Measurements from ENCODE around the gene NRG3. TPM values are rescaled to one million over a fixed set of nuclear protein-coding genes. Genes with fewer than 3 reads are reported as not detected.

Gene NRG3
- total RNA-seq, 1 donor from 2014 or later = not detected

DNA sequence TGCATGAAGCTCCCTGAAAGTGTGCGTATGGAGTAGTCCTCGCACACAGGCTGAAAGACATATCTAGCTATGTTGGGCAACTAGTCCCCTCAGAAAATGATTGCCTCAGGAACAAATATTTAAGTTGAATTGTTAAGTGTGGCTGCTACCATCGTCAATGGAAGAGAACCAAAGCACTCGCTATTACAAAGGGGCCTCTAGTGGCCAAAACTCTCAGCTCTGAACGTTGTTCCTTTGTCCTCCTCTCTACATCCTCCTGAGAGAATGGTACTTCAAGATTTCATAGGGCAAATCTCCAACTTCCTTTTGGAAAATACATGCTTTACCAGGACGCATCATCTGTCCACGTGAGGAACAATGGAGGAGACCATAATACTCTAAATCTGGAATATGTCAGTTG lies 209.9 kb downstream of the NRG3 start:
- Mint-ChIP-seq H3K27me3 (ENCODE audit: insufficient read depth) (no peaks in the 10 kb centered on the region), H3K4me3 (no peak overlapping the region), H3K36me3 (ENCODE audit: low read depth) (no peaks in the 10 kb centered on the region), H3K4me1 (ENCODE audit: low read depth) (no peaks in the 10 kb centered on the region), H3K9me3 (no peaks in the 10 kb centered on the region), H3K27ac (no peak overlapping the region)
- intact Hi-C loops (cut with micrococcal nuclease) = no loop called here
- DNase-seq (ENCODE audit: low spot score) = no peak

GRCh38 chr10:82089327-82089726 lies 214.3 kb downstream of the NRG3 start:
- intact Hi-C loops (cut with micrococcal nuclease) = no loop called here
- H3K27ac Mint-ChIP-seq = no peak overlapping the region

DNA sequence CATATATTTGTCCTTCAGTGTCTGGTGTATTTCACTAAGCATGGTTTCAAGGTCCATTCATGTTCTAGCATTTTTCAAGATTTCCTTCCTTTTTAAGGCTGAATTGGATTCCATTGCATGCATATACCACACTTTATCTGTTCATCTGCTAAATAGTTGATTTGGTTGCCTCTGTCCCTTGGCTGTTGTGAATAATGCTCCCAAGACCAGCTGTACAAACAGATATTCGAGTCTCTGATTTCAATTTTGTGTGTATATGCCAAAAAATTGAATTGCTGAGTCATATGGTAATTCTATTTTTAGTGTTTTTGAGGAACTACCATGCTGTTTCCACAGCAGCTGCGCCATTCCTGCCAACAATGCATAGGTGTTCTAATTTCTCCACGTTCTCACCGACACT lies 216.4 kb downstream of the NRG3 start:
- Mint-ChIP-seq H3K4me3 (no peak overlapping the region), H3K4me1 (ENCODE audit: low read depth) (no peaks in the 10 kb centered on the region), H3K27ac (no peak overlapping the region), H3K36me3 (ENCODE audit: low read depth) (no peaks in the 10 kb centered on the region), H3K9me3 (peaks cover 7% of the 10 kb centered on the region), H3K27me3 (ENCODE audit: insufficient read depth) (no peaks in the 10 kb centered on the region)
- DNase-seq (ENCODE audit: low spot score) = no peak
- intact Hi-C loops (cut with micrococcal nuclease) = no loop called here

More at GRCh38 chr10:82089327-82089726, 214.3 kb downstream of the NRG3 start:
- H3K4me3 Mint-ChIP-seq = no peak overlapping the region
- no peaks in the 10 kb centered on the region for H3K36me3 Mint-ChIP-seq (ENCODE audit: low read depth)
- DNase-seq (ENCODE audit: low spot score) = no peak
- no peaks in the 10 kb centered on the region for H3K27me3 Mint-ChIP-seq (ENCODE audit: insufficient read depth)
- H3K9me3 Mint-ChIP-seq = peaks cover 7% of the 10 kb centered on the region
- H3K4me1 Mint-ChIP-seq (ENCODE audit: low read depth) = no peaks in the 10 kb centered on the region

GRCh38 chr10:82092111-82092510 lies 217.1 kb downstream of the NRG3 start:
- H3K36me3 Mint-ChIP-seq (ENCODE audit: low read depth) = no peaks in the 10 kb centered on the region
- H3K27ac Mint-ChIP-seq = no peak overlapping the region
- no peak for DNase-seq (ENCODE audit: low spot score)
- intact Hi-C loops (cut with micrococcal nuclease) = no loop called here
- no peak overlapping the region for H3K4me3 Mint-ChIP-seq
- H3K27me3 Mint-ChIP-seq (ENCODE audit: insufficient read depth) = no peaks in the 10 kb centered on the region
- H3K9me3 Mint-ChIP-seq = peaks cover 7% of the 10 kb centered on the region
- no peaks in the 10 kb centered on the region for H3K4me1 Mint-ChIP-seq (ENCODE audit: low read depth)

- no peak overlapping the region for H3K27ac Mint-ChIP-seq
- H3K4me1 Mint-ChIP-seq (ENCODE audit: low read depth) = no peaks in the 10 kb centered on the region
- H3K4me3 Mint-ChIP-seq = no peak overlapping the region
- DNase-seq (ENCODE audit: low spot score) = no peak
- H3K9me3 Mint-ChIP-seq = no peaks in the 10 kb centered on the region
- intact Hi-C loops (cut with micrococcal nuclease) = no loop called here
- no peaks in the 10 kb centered on the region for H3K36me3 Mint-ChIP-seq (ENCODE audit: low read depth)
- no peaks in the 10 kb centered on the region for H3K27me3 Mint-ChIP-seq (ENCODE audit: insufficient read depth)
Observed at GRCh38 chr10:82124713-82125112, 249.7 kb downstream of the NRG3 start.

DNA sequence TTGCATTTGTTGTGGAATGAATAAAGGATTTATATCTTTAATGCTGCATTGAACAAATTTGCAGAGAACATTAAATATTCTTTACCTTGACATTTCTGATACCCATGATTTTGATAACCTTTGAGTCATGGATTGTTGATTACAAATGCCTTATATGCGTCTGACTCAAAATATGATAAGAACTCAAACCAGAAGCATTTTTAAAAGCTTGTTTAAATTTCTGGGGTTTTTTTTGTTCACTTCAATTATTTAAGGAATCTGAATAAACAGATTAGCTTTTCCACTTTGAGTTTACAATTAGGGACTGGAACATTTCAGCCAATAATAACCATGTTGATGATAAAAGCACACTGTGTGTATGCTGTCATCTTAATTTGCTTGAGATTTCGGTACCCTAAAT lies 253.5 kb downstream of the NRG3 start:
- no peak overlapping the region for H3K4me3 Mint-ChIP-seq

GRCh38 chr10:82136103-82136502 lies 261.1 kb downstream of the NRG3 start:
- H3K27ac Mint-ChIP-seq = no peak overlapping the region
- H3K4me3 Mint-ChIP-seq = no peak overlapping the region
- no peak for DNase-seq (ENCODE audit: low spot score)
- no peaks in the 10 kb centered on the region for H3K36me3 Mint-ChIP-seq (ENCODE audit: low read depth)
- intact Hi-C loops (cut with micrococcal nuclease) = no loop called here
- no peaks in the 10 kb centered on the region for H3K4me1 Mint-ChIP-seq (ENCODE audit: low read depth)
- peaks cover 9% of the 10 kb centered on the region for H3K9me3 Mint-ChIP-seq
- H3K27me3 Mint-ChIP-seq (ENCODE audit: insufficient read depth) = no peaks in the 10 kb centered on the region

More for the DNA sequence above, 253.5 kb downstream of the NRG3 start:
- no peak for DNase-seq (ENCODE audit: low spot score)
- Mint-ChIP-seq H3K4me1 (ENCODE audit: low read depth) (no peaks in the 10 kb centered on the region), H3K36me3 (ENCODE audit: low read depth) (no peaks in the 10 kb centered on the region), H3K9me3 (no peaks in the 10 kb centered on the region), H3K27ac (no peak overlapping the region), H3K27me3 (ENCODE audit: insufficient read depth) (no peaks in the 10 kb centered on the region)
- intact Hi-C loops (cut with micrococcal nuclease) = no loop called here

- H3K4me3 Mint-ChIP-seq = no peak overlapping the region
- no peaks in the 10 kb centered on the region for H3K36me3 Mint-ChIP-seq (ENCODE audit: low read depth)
- no peaks in the 10 kb centered on the region for H3K9me3 Mint-ChIP-seq
- no peaks in the 10 kb centered on the region for H3K4me1 Mint-ChIP-seq (ENCODE audit: low read depth)
- no peaks in the 10 kb centered on the region for H3K27me3 Mint-ChIP-seq (ENCODE audit: insufficient read depth)
- intact Hi-C loops (cut with micrococcal nuclease) = no loop called here
- DNase-seq (ENCODE audit: low spot score) = no peak
- no peak overlapping the region for H3K27ac Mint-ChIP-seq
Observed at GRCh38 chr10:82144153-82144552, 269.2 kb downstream of the NRG3 start.

DNA sequence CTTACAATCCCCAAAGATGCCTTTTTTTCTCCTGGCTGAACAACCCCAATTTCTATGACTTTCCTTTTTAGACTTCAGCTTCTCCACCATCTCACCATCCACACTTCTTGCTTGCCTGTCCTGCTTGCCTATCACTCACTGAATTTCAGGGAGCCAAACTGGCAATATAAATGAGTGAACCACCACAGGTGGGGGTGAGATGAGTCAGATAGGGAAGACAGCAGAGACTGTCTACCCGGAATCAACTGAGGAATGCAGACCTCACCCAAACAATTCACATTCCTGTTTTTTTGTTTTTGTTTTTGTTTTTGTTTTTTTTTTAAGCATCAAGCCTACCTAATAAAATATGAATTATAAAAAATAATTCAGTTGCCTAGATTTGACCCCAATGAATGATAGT lies 273.8 kb downstream of the NRG3 start:
- no peaks in the 10 kb centered on the region for H3K4me1 Mint-ChIP-seq (ENCODE audit: low read depth)
- no peak overlapping the region for H3K27ac Mint-ChIP-seq
- no peaks in the 10 kb centered on the region for H3K36me3 Mint-ChIP-seq (ENCODE audit: low read depth)
- H3K9me3 Mint-ChIP-seq = no peaks in the 10 kb centered on the region
- H3K4me3 Mint-ChIP-seq = no peak overlapping the region
- DNase-seq (ENCODE audit: low spot score) = no peak
- intact Hi-C loops (cut with micrococcal nuclease) = no loop called here
- no peaks in the 10 kb centered on the region for H3K27me3 Mint-ChIP-seq (ENCODE audit: insufficient read depth)

- no peak for DNase-seq (ENCODE audit: low spot score)
- no peak overlapping the region for H3K27ac Mint-ChIP-seq
- intact Hi-C loops (cut with micrococcal nuclease) = no loop called here
- H3K27me3 Mint-ChIP-seq (ENCODE audit: insufficient read depth) = no peaks in the 10 kb centered on the region
- H3K4me1 Mint-ChIP-seq (ENCODE audit: low read depth) = no peaks in the 10 kb centered on the region
- H3K9me3 Mint-ChIP-seq = no peaks in the 10 kb centered on the region
- no peaks in the 10 kb centered on the region for H3K36me3 Mint-ChIP-seq (ENCODE audit: low read depth)
- H3K4me3 Mint-ChIP-seq = no peak overlapping the region
Observed at GRCh38 chr10:82149674-82150073, 274.7 kb downstream of the NRG3 start.

- intact Hi-C loops (cut with micrococcal nuclease) = no loop called here
- no peak for DNase-seq (ENCODE audit: low spot score)
- H3K27ac Mint-ChIP-seq = no peak overlapping the region
- no peaks in the 10 kb centered on the region for H3K4me1 Mint-ChIP-seq (ENCODE audit: low read depth)
- no peak overlapping the region for H3K4me3 Mint-ChIP-seq
- H3K9me3 Mint-ChIP-seq = no peaks in the 10 kb centered on the region
- no peaks in the 10 kb centered on the region for H3K36me3 Mint-ChIP-seq (ENCODE audit: low read depth)
- H3K27me3 Mint-ChIP-seq (ENCODE audit: insufficient read depth) = no peaks in the 10 kb centered on the region
Observed at GRCh38 chr10:82150123-82150900, 275.3 kb downstream of the NRG3 start.

GRCh38 chr10:82160307-82160706 lies 285.3 kb downstream of the NRG3 start:
- Mint-ChIP-seq H3K27me3 (ENCODE audit: insufficient read depth) (no peaks in the 10 kb centered on the region), H3K27ac (no peak overlapping the region), H3K4me1 (ENCODE audit: low read depth) (no peaks in the 10 kb centered on the region), H3K36me3 (ENCODE audit: low read depth) (no peaks in the 10 kb centered on the region), H3K4me3 (no peak overlapping the region), H3K9me3 (no peaks in the 10 kb centered on the region)
- intact Hi-C loops (cut with micrococcal nuclease) = no loop called here
- DNase-seq (ENCODE audit: low spot score) = no peak

DNA sequence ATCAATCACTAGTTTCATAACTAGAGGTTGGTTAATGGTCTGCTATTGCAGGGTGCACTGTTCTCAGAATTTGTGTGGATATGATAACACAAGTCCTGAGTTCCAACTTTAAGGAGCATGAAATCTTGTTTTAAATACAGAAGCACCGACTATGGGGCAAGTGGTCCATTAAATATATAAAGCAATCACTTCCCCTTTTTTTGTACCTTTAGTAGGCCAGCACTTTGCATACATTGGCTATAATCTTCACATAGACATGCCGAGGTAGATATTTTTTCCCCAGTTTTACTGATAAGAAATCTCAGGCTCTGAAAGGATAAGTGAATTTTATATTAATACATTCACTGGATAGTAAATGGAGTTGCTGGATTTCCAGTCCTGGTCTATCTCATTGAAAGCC lies 286.3 kb downstream of the NRG3 start:
- Mint-ChIP-seq H3K4me3 (no peak overlapping the region), H3K27me3 (ENCODE audit: insufficient read depth) (no peaks in the 10 kb centered on the region), H3K4me1 (ENCODE audit: low read depth) (no peaks in the 10 kb centered on the region), H3K9me3 (no peaks in the 10 kb centered on the region), H3K27ac (no peak overlapping the region), H3K36me3 (ENCODE audit: low read depth) (no peaks in the 10 kb centered on the region)
- DNase-seq (ENCODE audit: low spot score) = no peak
- intact Hi-C loops (cut with micrococcal nuclease) = no loop called here

All from activated T-helper 1 cell treated with anti-CD3 and anti-CD28 coated beads, Interleukin-12 subunit alpha, Interleukin-12 subunit beta, Interleukin-2, Interleukin-4 antibody, amounts not matched to agents 30 ng/mL and 10 ng/mL and 1 ng/mL, durations not matched to agents 14 hours and 24 hours and 36 hours (primary cell).